IPS-NIHi7 (cell line): ENCODE data around the gene WDR3.
A peak's percentile ranks its signal among the peaks of the same experiment; 100 is the strongest.

Experiments used
- DNase-seq: peaks from one replicate; pipeline ENCODE4 v3.0.0; 2012; ENCODE audit warnings: mixed read lengths; ENCODE audit errors: extremely low spot score

WDR3 gene

DNA sequence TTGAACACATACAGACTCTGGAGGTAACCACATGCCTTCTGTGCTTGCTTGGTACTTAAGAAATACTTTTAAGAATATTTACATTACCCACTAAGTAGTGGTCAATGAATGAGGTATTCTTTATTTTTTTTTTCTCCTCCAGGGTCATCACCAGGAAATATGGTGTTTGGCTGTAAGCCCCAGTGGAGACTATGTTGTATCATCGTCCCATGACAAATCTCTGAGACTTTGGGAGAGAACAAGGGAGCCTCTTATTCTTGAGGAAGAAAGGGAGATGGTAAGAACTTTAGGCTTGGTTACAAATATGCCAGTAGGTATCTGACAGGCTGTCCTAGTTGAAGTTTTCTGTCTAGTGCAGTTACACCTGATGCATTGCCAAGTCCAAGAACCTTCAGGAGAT is 22.8 kb downstream of the WDR3 start:
- DNase-seq, result no peak

DNA sequence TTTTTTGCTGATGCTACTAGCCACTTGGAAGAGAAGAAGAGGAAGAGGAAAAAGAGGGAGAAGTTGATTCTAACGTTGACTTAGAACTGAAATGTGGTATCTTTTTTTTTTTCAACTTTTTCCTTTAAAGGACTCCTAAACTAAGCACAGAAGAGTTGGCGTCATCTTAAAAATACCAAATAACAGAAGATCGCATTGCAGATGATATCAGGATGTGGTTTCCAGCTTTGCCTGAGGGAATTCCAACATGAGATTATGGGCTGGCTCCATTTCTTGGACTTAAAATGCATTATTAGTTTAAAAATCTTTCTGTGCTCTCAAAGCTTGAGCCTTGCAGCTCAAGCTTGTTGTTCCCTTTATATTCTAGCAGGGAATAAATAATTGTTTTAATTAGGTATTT is 29.8 kb downstream of the WDR3 start:
- no peak for DNase-seq

DNA sequence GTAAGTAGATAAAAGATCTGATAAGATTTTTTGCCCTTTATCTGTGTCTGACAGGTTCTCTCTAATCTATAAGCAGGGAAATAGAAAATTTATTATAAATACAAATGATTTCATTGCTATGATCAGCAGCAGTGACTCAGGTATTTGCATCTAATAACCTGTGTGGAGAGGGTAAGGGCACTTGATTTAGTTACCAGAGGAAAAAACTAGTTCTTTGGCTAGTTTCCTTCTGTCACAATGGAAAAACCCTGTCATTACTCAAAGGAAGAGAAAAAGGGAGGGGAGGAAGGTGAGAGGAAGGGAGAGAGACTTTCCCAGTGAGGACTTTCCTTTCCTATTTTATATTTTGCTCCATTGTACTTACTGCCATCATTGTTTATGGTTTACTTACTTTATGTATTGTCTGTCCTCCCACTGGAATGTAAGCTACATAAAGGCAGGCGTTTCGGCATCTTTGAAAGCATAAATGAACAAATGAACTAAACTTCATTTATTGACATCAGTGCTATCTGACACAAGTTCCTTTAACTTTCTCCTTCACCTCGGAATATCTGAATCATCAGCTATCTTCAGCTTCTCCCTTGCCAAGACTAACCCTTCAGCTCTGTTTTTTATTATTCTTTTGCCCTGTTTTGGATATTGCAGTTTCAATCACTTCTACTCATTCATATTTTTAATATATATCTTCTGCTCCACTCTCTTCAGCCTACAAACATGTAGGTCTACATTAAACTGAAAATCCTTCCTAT is 34.9 kb downstream of the WDR3 start:
- DNase-seq, result no peak

DNA sequence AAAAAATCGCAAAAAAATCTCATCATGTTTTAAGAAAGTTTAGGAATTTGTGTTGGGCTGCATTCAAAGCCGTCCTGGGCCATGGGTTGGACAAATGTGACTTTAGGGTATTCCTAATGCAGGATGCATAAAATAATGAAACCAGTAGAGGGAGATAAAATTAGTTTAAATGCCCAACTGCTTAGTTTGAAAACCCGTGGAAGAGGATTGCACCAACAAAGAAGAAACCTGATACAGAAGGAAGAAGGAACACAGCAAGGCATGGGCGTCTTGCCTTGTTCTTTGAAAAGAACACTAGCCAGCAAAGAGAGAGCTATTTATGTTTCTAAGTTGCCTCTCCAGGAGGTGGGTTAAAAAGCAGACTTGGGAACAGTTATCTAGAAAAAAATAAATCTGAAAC is 37.9 kb downstream of the WDR3 start:
- peak; percentile 22 for DNase-seq

DNA sequence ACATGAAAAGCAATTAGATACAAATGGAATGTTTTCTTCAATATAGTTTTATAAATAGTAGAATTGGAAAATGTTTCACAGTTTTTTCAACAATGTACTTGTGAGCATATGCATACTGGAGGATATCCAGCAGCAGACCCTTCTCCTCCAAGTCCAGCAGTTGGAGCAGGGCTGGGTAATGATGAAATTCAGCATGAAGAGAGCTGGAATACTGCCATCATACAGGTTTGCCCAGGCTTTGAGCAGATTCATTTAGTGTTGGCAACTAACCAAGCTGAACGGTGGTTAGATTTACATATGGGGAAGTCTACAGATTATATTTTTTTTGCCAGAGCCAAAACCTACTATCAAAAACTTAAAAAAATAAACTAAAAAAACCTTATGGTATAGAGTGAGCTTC is 38.3 kb downstream of the WDR3 start:
- DNase-seq, result no peak

DNA sequence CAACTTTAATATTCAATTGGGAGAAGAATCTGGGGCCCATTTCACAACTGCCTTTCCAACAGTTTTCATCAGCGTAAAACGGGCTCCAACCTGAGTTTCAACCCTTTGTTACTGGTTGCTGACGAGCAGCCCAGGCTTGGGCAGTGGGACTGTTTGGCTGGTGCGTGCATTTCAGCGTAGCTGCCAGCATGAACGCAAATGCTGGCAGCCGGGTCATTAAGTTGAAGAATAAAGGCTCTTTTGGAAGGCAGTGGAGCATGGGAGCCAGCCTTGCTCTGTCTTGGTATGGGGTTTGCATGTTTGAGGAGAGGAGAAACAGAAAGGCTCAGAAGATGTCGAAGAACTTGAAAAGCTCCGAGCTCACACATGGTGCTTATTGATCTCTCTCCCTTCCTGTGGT is 40.7 kb downstream of the WDR3 start:
- no peak for DNase-seq

DNA sequence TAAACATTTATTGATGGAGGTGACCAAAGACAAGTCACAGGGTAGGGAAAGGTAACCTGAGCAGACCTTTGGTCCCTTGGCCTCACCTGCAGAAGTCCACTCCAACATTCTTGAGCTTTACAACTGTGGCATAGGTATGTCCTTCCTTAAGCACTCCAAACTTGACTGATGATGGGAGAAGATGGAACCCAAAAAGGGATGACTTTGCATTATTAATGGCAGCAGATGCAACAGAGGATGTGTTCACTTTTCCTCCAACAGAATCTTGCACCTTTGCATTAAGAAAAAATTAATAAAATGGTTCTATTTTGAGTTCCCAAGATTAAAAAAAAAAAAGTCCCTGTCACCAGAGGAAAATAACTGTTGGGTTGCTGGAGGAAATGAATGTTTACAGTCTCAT is 42.2 kb downstream of the WDR3 start:
- no peak for DNase-seq

DNA sequence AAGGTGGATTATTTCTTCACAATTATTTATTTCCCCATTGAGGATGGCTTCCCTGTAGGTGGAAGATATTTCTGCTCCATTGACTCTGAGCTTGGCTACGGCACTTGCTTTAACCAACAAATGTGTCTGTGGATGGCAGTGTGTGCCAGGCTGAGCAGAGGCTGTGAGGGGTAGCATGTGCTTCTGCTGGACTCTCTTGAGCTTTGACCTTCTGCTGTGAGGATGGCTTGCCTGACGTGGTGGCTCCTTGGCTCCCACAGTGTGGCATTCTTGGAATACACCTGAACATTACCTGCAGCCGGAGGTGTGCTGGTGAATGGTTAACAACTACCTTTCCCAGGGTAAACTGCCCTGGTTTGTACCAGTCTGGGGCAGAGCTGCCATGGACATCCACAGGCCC is 46.8 kb downstream of the WDR3 start:
- no peak for DNase-seq

DNA sequence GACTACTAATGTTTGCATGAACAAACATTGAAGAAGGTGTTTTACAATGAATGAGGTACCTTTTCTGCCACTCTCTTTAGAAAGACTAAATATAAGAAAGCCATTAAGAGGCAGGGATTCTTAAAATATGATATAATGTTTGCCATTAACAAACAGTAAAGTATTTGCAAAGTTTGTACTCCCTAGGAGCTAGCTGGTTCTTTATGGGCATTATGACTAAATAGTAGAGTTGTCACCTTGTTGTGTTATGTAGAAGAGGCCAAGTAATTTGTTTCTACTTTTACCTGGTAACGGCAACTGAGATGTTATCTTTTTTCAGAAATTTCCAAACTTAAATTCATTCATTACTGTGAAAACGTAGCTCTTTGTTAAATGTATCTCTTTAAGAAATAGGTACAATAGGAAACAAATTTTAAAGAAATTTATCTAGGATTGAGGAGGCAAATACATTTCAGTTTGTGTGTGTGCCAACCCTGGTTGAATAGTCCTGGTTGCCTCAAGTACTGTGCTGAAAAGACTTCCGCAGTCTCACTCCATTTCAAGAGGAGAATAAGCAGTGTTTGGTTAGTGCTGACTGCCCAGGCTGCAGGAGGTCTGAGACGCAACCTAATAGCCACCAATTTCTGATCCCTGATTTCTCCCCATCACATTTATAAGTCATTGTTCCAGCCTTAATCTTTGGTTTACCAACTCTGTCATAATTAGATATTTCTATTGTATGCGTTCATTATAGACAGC is 52.1 kb downstream of the WDR3 start:
- DNase-seq, result no peak

DNA sequence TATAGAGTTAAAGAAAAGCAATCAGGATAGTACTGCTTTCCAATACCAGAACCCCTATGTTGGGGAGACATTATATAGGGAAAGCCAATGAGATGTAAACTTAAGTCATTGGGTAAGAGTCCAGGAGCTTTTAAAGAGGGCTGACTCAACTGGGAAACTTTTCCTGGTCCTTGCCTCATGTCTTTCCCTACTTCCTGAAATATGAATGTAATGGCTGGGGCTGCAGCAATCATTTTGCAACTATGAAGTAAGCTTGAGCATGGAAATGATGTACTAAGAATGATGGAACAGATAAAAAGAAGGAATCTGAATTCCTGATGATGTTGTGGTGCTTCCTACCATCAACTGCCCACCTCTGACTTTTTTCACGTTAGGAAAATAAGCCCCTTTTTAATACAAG is 55.7 kb downstream of the WDR3 start:
- no peak for DNase-seq

DNA sequence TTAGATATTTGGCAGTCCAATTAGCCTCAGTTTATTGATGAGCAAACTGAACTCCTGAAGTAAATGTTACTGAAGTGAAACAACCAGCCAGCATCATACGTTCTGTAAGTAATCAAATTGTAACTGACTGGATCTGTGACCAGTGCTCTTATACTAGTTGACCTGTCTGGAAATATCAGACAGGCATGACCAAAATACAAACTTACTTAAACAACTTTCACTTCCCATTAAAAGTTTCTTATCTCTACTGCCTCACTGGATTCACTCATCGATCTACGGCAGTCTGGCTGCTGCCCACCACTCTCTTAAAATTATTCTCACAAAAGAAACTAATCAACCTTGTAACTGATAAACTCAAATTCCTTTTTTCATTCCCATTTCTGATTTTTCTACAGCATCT is 56.4 kb downstream of the WDR3 start:
- no peak for DNase-seq

DNA sequence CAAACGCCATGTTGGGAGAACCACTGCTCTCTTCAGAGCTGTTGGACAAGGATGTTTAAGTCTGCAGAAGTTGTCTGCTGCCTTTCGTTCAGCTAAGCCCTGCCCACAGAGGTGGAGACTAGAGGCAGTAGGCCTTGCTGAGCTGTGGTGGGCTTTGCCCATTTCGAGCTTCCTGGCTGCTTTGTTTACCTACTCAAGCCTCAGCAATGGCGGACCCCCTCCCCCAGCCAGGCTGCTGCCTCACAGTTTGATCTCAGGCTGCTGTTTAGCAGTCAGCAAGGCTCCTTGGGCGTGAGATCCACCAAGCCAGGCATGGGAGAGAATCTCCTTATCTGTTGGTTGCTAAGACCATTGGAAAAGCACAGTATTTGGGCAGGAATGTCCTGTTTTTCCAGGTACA is 74.8 kb downstream of the WDR3 start:
- DNase-seq, result no peak

DNA sequence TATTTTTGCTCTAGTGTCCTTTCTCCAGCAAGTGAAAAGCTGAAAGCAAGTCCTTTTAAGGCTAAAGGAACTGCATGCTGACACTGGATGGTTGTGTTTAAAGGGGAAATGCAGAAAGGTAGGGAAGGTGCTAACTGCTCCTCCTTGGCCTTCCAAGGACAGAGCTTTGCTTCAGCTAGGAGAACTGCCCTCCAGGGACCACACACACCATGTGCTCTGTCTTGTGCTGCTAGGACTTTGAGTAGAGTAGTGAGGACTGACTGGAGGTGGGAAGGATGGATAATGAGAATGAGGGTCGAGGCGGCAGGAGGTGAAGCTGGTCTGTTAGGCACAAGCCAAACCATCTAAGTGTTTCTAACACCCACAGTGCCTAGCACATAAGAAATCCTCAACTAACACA is 77.9 kb downstream of the WDR3 start:
- no peak for DNase-seq

DNA sequence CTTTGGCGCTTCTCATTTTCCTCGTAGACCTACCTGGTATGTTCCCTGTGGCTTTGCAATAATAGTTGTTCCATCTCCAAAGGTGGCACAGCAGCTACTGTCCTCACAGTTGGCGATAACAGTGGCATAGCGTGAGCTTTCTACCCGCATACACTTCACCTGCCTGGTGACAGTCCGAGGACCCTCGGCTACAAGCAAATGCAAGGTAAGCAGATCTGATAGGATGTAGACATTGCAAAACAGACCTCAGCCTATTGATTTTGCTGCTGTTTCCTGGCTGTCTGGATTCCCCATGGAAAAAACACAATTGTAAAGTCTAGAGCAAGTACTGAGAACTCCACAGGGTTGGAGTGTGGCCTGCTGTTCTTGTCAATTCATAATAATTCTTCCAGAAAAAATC is 78.5 kb downstream of the WDR3 start:
- no peak for DNase-seq

DNA sequence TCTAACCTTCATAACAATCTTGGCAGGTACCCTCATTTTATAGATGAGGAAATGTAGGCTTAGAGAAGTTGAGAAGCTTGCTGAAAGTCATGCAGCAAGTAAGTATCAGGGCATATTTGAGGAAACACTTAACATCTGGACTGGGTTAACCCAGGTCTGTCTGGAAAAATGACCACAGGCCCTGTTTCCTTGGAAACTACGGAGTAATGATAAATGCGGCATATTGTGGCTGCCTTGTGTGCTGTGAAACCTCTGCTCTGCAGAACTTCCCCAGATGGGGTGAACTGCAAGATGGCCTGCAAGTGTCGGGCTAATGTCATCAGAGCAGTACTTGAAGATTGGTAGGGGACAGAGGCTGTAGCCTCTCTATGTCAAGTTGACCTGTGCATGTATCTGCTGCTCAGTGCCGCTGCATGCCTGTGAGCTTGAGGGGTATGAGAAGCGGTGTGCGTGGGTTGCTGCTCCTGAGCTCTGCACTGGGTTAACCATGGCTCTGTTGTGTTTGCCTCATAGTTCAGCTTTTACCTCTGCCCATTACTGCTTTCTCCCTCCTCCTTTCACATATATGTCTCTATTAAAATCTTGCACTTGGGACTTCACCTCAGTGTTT is 83.1 kb downstream of the WDR3 start:
- DNase-seq, result no peak

DNA sequence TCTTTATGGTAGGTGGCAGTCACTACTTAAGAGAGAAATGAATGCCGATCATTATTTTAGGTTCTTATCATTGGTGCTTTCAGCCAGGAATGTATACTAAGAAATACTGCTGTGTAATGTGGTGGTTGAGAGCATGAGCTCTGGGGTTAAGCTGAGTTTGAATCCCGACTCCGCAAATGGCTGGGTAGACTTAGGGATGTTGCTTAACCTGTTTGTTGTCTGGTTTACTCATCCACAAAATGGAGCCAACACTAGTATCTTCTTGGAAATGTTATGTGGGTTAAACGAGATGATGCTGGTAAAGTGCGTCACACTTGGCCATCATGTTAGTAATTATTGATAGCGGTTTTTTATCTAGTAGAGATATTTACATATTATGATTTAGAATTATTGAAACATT is 83.8 kb downstream of the WDR3 start:
- no peak for DNase-seq

DNA sequence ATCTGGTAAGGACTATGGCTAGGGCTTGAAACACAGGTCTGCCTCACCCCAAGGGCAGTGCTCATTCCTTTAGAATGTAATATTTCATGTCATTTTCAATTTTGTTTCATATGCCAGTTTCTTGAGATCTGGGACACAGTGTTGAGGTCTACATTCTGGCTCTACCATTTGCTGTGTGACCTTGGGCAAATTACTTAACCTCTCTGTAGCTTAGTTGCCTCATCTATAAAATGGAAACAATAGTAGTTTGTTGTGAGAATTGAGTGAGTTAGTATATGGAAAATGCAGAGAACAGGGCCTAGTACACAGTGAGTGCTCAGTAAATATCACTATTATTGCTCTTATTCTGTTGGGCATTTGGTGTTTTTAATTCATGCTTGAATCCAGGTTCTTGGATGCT is 84.4 kb downstream of the WDR3 start:
- no peak for DNase-seq
